Liver (tissue), 9 donors: Measurements from ENCODE around the gene AP1S3. TPM values are rescaled to one million over a fixed set of nuclear protein-coding genes. Genes with fewer than 3 reads are reported as not detected.
"Not testable (repeated sequence)": the region's sequence is repeated elsewhere in the genome, so short reads cannot be mapped to it uniquely, and the experiment has no call there.

Experiments used
- DNase-seq: peaks from one replicate; pipeline ENCODE4 v3.0.0-alpha.2; 2017; ENCODE audit warnings: low spot score
- H3K27ac ChIP-seq, 2 donors: one replicate each; pipeline ENCODE4 v1.7.0; 2013; ENCODE audit warnings: inconsistent platforms in 2 of 2, low read length in 2 of 2, control low read depth in 1 of 2, low read depth in 1 of 2, mild to moderate bottlenecking in 1 of 2
- H3K27me3 ChIP-seq, 4 donors: one replicate each; pipeline versions ENCODE4 v1.6.1 to v1.7.0; 2013; ENCODE audit warnings: low read length in 3 of 4, inconsistent platforms in 1 of 4, mild to moderate bottlenecking in 1 of 4, moderate library complexity in 1 of 4; ENCODE audit not compliant: control insufficient read depth in 4 of 4, insufficient read depth in 4 of 4
- H3K36me3 ChIP-seq, 4 donors: one replicate each; pipeline versions ENCODE4 v1.6.1 to v1.7.0; 2013; ENCODE audit warnings: low read length in 3 of 4, mild to moderate bottlenecking in 3 of 4, low read depth in 1 of 4, moderate library complexity in 1 of 4; ENCODE audit not compliant: control insufficient read depth in 4 of 4, insufficient read depth in 3 of 4
- H3K4me1 ChIP-seq, 4 donors: one replicate each; pipeline versions ENCODE4 v1.6.1 to v1.7.0; 2013; ENCODE audit warnings: low read length in 3 of 4, mild to moderate bottlenecking in 3 of 4, moderate library complexity in 1 of 4; ENCODE audit not compliant: control insufficient read depth in 4 of 4, insufficient read depth in 4 of 4
- H3K4me3 ChIP-seq, 3 donors: one replicate each; pipeline versions ENCODE4 v1.6.1 to v1.7.0; 2013; ENCODE audit warnings: low read length in 3 of 3, control low read depth in 1 of 3, low read depth in 1 of 3, mild to moderate bottlenecking in 1 of 3
- H3K9ac ChIP-seq, 2 donors: one replicate each; pipeline ENCODE4 v1.7.0; 2013; ENCODE audit warnings: low read length in 2 of 2, mild to moderate bottlenecking in 2 of 2, moderate library complexity in 2 of 2, control low read depth in 1 of 2, low read depth in 1 of 2
- H3K9me3 ChIP-seq, 4 donors: one replicate each; pipeline versions ENCODE4 v1.6.1 to v1.7.0; 2013; ENCODE audit warnings: low read length in 3 of 4; ENCODE audit not compliant: control insufficient read depth in 4 of 4
- ATF3 ChIP-seq: IDR thresholded peaks from 2 replicates; pipeline ENCODE4 v1.6.1; 2016; ENCODE audit warnings: antibody characterized with exemption
- CTCF ChIP-seq: fragments of 150-350 bp; IDR thresholded peaks from 2 replicates; pipeline ENCODE4 v1.5.1; 2017; ENCODE audit warnings: improper control_type of control experiment, low read depth, low read length; ENCODE audit not compliant: missing input control
- EGR1 ChIP-seq, 2 donors: IDR thresholded peaks; 2 replicates each; pipeline ENCODE4 v1.6.1; 2016 to 2018; ENCODE audit warnings: antibody characterized with exemption in 2 of 2, low read depth in 2 of 2
- FOXA1 ChIP-seq: IDR thresholded peaks from 2 replicates; pipeline ENCODE4 v1.6.1; 2016; ENCODE audit warnings: antibody characterized with exemption
- FOXA2 ChIP-seq: IDR thresholded peaks from 2 replicates; pipeline ENCODE4 v1.6.1; 2016; ENCODE audit warnings: antibody characterized with exemption
- HNF4A ChIP-seq, 2 donors: conservative IDR thresholded peaks; 2 replicates each; pipeline ENCODE4 v1.6.1; 2016; ENCODE audit warnings: antibody characterized with exemption in 2 of 2, mild to moderate bottlenecking in 2 of 2
- HNF4G ChIP-seq: IDR thresholded peaks from 2 replicates; pipeline ENCODE4 v1.6.1; 2016; ENCODE audit warnings: antibody characterized with exemption
- JUND ChIP-seq, 2 donors: IDR thresholded peaks; 2 replicates each; pipeline ENCODE4 v1.6.1; 2016; ENCODE audit warnings: antibody characterized with exemption in 2 of 2
- MAX ChIP-seq: IDR thresholded peaks from 2 replicates; pipeline ENCODE4 v1.6.1; 2016; ENCODE audit warnings: antibody characterized with exemption
- RAD21 ChIP-seq, 2 donors: IDR thresholded peaks; 2 replicates each; pipeline ENCODE4 v1.6.1; 2016; ENCODE audit warnings: antibody characterized with exemption in 2 of 2, mild to moderate bottlenecking in 2 of 2
- REST ChIP-seq: IDR thresholded peaks from 2 replicates; pipeline ENCODE4 v1.6.1; 2016; ENCODE audit warnings: antibody characterized with exemption, mild to moderate bottlenecking
- RXRA ChIP-seq, 2 donors: IDR thresholded peaks; 2 replicates each; pipeline ENCODE4 v1.6.1; 2017 to 2018; ENCODE audit warnings: antibody characterized with exemption in 2 of 2, mild to moderate bottlenecking in 1 of 2
- SP1 ChIP-seq: IDR thresholded peaks from 2 replicates; pipeline ENCODE4 v1.6.1; 2018; ENCODE audit warnings: antibody characterized with exemption, mild to moderate bottlenecking
- TAF1 ChIP-seq: conservative IDR thresholded peaks from 2 replicates; pipeline ENCODE4 v1.6.1; 2016; ENCODE audit warnings: antibody characterized with exemption, mild to moderate bottlenecking
- YY1 ChIP-seq: IDR thresholded peaks from 2 replicates; pipeline ENCODE4 v1.6.1; 2016; ENCODE audit warnings: antibody characterized with exemption, mild to moderate bottlenecking
- ZBTB33 ChIP-seq: IDR thresholded peaks from 2 replicates; pipeline ENCODE4 v1.6.1; 2016; ENCODE audit warnings: antibody characterized with exemption
- WGBS: extraction: QIAGEN DNeasy Blood & Tissue Kit; methylation state at CpG from one replicate; pipeline ENCODE4 v1.1.7; 2013; 5-methylcytosine and 5-hydroxymethylcytosine counted together
- polyA plus RNA-seq, 2 donors: library from polyadenylated mRNA; stranded (reverse) in 1 of 2; unstranded in 1 of 2; fragments of 200-250 nt in 1 of 2; fragments of >200 nt in 1 of 2; fragmentation: Nextera tagmentation in 1 of 2; extraction: Ambion mirVana in 1 of 2; gene quantifications; one replicate each; pipeline versions ENCODE4 v1.2.1 to v1.2.3, GENCODE V29; 2013 to 2015
- total RNA-seq, 2 donors: library from RNA; depleted of rRNA; stranded (reverse); fragments of >200 nt; gene quantifications; one replicate each; pipeline ENCODE4 v1.2.3, GENCODE V29; 2014
- donor health status: healthy.
- donor health status: healthy.
- donor health status: healthy.
- donor health status: healthy.
- donor health status: healthy.

The AP1S3 gene
- total and polyA plus RNA-seq, 4 donors: 1.1 to 3.8 (median 2.4) TPM

- 86% methylated on average over 4 of the region's 4 CpGs for WGBS
- Histone ChIP-seq H3K9me3 (no peaks in the 10 kb centered on the region), H3K36me3 (peaks cover 10 to 63% (median 45%) of the 10 kb centered on the region in 4 donors), H3K27me3 (no peaks in the 10 kb centered on the region), H3K4me1 (no peaks in the 10 kb centered on the region), H3K9ac (no peak overlapping the region), H3K27ac (no peak overlapping the region), H3K4me3 (no peak overlapping the region)
- no peak for DNase-seq
- TF ChIP-seq FOXA2: no peak
- TF ChIP-seq RAD21 (IDR thresholded peaks at IDR 0.05): no peak
These were observed 43.4 kb upstream of the AP1S3 start for GRCh38 chr2:223880796-223881195.

GRCh38 chr2:223877721-223878410 is 40.5 kb upstream of the AP1S3 start:
- Histone ChIP-seq H3K4me1 (no peaks in the 10 kb centered on the region), H3K27me3 (no peaks in the 10 kb centered on the region), H3K27ac (no peak overlapping the region), H3K4me3 (no peak overlapping the region), H3K36me3 (peaks cover 7 to 58% (median 39%) of the 10 kb centered on the region in 4 donors), H3K9ac (no peak overlapping the region), H3K9me3 (no peaks in the 10 kb centered on the region)
- no peak for TF ChIP-seq RAD21 (IDR thresholded peaks at IDR 0.05)
- no peak for TF ChIP-seq FOXA1
- TF ChIP-seq EGR1 (IDR thresholded peaks at IDR 0.05; ENCODE audit: low read depth in 2 of 2): no peak
- TF ChIP-seq HNF4G: no peak
- no peak for TF ChIP-seq ATF3
- TF ChIP-seq TAF1: no peak
- 94% methylated on average over 6 of the region's 6 CpGs for WGBS
- DNase-seq: no peak

GRCh38 chr2:223873672-223874071 is 36.3 kb upstream of the AP1S3 start:
- Histone ChIP-seq H3K9me3 (no peaks in the 10 kb centered on the region), H3K4me3 (no peak overlapping the region), H3K9ac (no peak overlapping the region), H3K4me1 (no peaks in the 10 kb centered on the region), H3K27me3 (no peaks in the 10 kb centered on the region), H3K27ac (no peak overlapping the region), H3K36me3 (peaks cover 5 to 41% (median 23%) of the 10 kb centered on the region in 4 donors)
- DNase-seq: no peak
- TF ChIP-seq HNF4G (no peak), ZBTB33 (no peak), ATF3 (no peak), MAX (no peak), HNF4A (conservative IDR thresholded peaks at IDR 0.05) (no peak), RXRA (IDR thresholded peaks at IDR 0.05) (no peak), YY1 (no peak), REST (no peak), RAD21 (IDR thresholded peaks at IDR 0.05) (no peak), FOXA1 (no peak), TAF1 (no peak), EGR1 (IDR thresholded peaks at IDR 0.05; ENCODE audit: low read depth in 2 of 2) (no peak), SP1 (no peak), JUND (IDR thresholded peaks at IDR 0.05) (no peak), CTCF (no peak)
- WGBS: 99% methylated on average over 3 of the region's 3 CpGs

GRCh38 chr2:223872772-223873171 is 35.4 kb upstream of the AP1S3 start:
- H3K27ac ChIP-seq, H3K4me1 ChIP-seq, H3K9me3 ChIP-seq, DNase-seq, H3K27me3 ChIP-seq, H3K9ac ChIP-seq, H3K4me3 ChIP-seq: not testable (repeated sequence)
- WGBS: 95% methylated on average over 2 of the region's 2 CpGs
- H3K36me3 ChIP-seq: peaks cover 4 to 32% (median 15%) of the 10 kb centered on the region in 4 donors
